Activated CD8-positive, alpha-beta memory T cell treated with anti-CD3 and anti-CD28 coated beads, Interleukin-2, amount 50 U/mL, for 1 hour (primary cell): ENCODE data around the gene PPP4R1.

Experiments
- DNase-seq: peaks from one replicate; pipeline ENCODE4 v3.0.0-alpha.2; 2020; ENCODE audit errors: extremely low read depth

The PPP4R1 gene

GRCh38 chr18:9587924-9588323 is 26.4 kb downstream of the PPP4R1 start:
- DNase-seq: no peak

GRCh38 chr18:9586814-9587213 is 27.5 kb downstream of the PPP4R1 start:
- no peak for DNase-seq

GRCh38 chr18:9581667-9582066 is 32.7 kb downstream of the PPP4R1 start:
- DNase-seq: no peak

- no peak for DNase-seq
These were observed 36.1 kb downstream of the PPP4R1 start for GRCh38 chr18:9578306-9578705.

GRCh38 chr18:9577361-9577760 is 37.0 kb downstream of the PPP4R1 start:
- no peak for DNase-seq

- no peak for DNase-seq
These were observed 38.8 kb downstream of the PPP4R1 start for GRCh38 chr18:9575558-9575957.

GRCh38 chr18:9574473-9575115 is 39.8 kb downstream of the PPP4R1 start:
- no peak for DNase-seq

- DNase-seq: no peak
These were observed 42.8 kb downstream of the PPP4R1 start for GRCh38 chr18:9571546-9571945.

- no peak for DNase-seq
These were observed 44.1 kb downstream of the PPP4R1 start for GRCh38 chr18:9570255-9570654.

- DNase-seq: no peak
These were observed 45.2 kb downstream of the PPP4R1 start for GRCh38 chr18:9569178-9569577.

GRCh38 chr18:9568186-9568585 is 46.2 kb downstream of the PPP4R1 start:
- no peak for DNase-seq

GRCh38 chr18:9565407-9565806 is 49.0 kb downstream of the PPP4R1 start:
- DNase-seq: no peak

- DNase-seq: no peak
These were observed 51.0 kb downstream of the PPP4R1 start for GRCh38 chr18:9563331-9563730.

- no peak for DNase-seq
These were observed 51.8 kb downstream of the PPP4R1 start for GRCh38 chr18:9562584-9562983.

- no peak for DNase-seq
These were observed 52.6 kb downstream of the PPP4R1 start for GRCh38 chr18:9561759-9562158.

GRCh38 chr18:9559253-9559652 is 55.1 kb downstream of the PPP4R1 start:
- no peak for DNase-seq

- no peak for DNase-seq
These were observed 55.8 kb downstream of the PPP4R1 start for GRCh38 chr18:9558387-9559064.

GRCh38 chr18:9557250-9557943 is 57.0 kb downstream of the PPP4R1 start:
- DNase-seq: no peak

- no peak for DNase-seq
These were observed 61.7 kb downstream of the PPP4R1 start for GRCh38 chr18:9552616-9553015.

GRCh38 chr18:9552191-9552590 is 62.2 kb downstream of the PPP4R1 start:
- no peak for DNase-seq

- no peak for DNase-seq
These were observed 63.9 kb downstream of the PPP4R1 start for GRCh38 chr18:9550429-9550828.

- DNase-seq: no peak
These were observed 65.0 kb downstream of the PPP4R1 start for GRCh38 chr18:9549405-9549804.

GRCh38 chr18:9547782-9548181 is 66.6 kb downstream of the PPP4R1 start:
- no peak for DNase-seq
